ENCODE results near the gene CA11. TPM values are rescaled to one million over a fixed set of nuclear protein-coding genes. Genes with fewer than 3 reads are reported as not detected.

CA11 gene
- total RNA-seq, 1 experiment from 2014 or later, result 2.4 TPM

- DNase-seq (ENCODE audit: low read depth), result no peak
Observed at GRCh38 chr19:48614436-48615230, 31.4 kb downstream of the CA11 start, which contains the start of gene FAM83E. FAM83E (minus strand) TSS chr19:48615076; CDS start chr19:48613372, 1,704 bp downstream.

DNA sequence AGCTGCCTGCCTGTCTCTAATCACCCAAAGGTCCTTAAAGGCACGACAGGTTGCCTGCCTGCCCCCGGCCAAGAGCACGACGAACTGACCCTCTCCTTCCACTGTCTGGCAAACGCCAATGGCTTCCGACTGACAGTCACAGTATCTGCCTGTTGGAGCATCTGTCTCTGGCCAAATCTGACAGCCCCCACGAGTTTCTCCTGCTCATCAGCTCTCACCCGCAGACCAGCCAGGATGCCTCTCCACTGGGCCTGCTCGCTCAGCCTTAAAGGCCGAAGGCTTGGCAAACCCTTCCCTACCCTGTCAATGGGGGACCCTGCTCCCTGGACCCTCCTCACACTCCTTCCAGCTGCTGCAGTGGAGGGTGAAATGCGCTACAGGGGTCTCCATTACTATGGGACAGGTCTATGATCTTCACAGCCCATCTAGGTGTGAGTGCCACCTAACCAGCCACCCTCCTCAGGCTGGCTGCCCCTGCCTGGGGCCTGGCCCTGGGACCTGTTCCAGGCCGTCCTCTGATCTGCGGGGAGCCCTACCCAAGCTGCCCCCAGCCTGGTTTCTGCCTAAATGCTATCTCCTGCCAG lies 32.0 kb downstream of the CA11 start:
- DNase-seq (ENCODE audit: low read depth), result no peak

GRCh38 chr19:48613024-48613851 lies 32.7 kb downstream of the CA11 start:
- DNase-seq (ENCODE audit: low read depth), result peak; percentile 77

DNA sequence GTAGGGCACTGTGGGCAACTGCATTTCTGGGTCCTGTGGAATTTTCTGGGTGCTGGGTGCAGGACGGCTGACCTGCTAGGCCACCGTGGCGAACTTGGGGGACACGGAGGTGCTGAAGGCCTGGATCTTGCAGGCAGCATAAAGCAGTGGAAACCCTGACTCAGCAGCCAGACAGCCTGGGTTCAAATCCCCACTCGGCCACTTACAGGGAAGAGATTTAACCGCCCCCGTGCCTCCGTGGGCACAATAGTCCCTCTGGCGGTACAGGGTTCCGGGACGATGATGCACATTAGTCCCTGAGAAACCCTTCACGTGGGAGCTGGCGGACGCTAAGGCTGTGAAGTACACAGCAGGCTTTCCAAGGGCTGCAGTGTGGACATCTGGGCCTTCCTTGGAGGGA lies 34.1 kb downstream of the CA11 start:
- DNase-seq (ENCODE audit: low read depth), result no peak

GRCh38 chr19:48609571-48610108 lies 36.3 kb downstream of the CA11 start:
- DNase-seq (ENCODE audit: low read depth), result no peak

- DNase-seq (ENCODE audit: low read depth), result no peak
Observed at GRCh38 chr19:48608798-48609263, 37.2 kb downstream of the CA11 start.

DNA sequence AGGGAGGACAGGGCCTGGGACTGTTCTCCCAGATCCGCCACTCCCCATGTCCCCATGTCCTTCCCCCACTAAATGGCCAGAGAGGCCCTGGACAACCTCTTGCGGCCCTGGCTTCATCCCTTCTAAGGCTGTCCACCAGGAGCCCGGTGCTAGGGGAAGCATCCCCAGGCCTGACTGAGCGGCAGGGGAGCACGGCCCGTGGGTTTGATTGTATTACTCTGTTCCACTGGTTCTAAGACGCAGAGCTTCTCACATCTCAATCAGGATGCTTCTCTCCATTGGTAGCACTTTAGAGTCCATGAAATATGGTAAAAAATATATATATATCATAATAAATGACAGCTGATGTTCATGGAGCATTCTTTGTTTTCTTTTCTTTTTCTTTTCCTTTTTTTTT lies 38.6 kb downstream of the CA11 start:
- DNase-seq (ENCODE audit: low read depth), result no peak

GRCh38 chr19:48606463-48607358 lies 39.3 kb downstream of the CA11 start, which contains the start of gene SPACA4:
SPACA4 (plus strand) TSS chr19:48606742; CDS start chr19:48606979, 237 bp downstream.
- DNase-seq (ENCODE audit: low read depth), result no peak

GRCh38 chr19:48603850-48604249 lies 42.1 kb downstream of the CA11 start:
- no peak for DNase-seq (ENCODE audit: low read depth)

DNA sequence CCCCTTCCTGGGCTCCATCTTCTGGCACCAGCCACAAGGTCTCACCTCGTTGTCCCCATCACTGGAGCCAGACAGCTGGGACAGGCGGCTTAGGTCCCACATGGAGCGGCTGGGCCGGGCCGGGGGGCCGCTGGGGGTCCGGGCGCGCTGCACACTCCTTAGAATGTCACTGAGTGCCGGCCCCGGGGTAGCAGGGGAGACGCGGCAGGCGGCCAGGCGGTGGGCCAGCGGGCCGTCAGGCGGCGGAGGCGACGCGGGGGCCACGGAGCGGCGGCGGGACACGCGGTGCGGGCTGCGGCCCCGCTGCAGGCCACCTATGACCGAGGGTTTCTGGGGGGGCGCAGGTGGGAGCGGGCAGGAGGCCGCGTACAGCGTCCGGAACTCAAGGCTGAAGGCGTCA lies 42.5 kb downstream of the CA11 start:
- DNase-seq (ENCODE audit: low read depth), result no peak

- DNase-seq (ENCODE audit: low read depth), result no peak
Observed at GRCh38 chr19:48603001-48603400, 43.0 kb downstream of the CA11 start.

GRCh38 chr19:48600679-48601417 lies 45.1 kb downstream of the CA11 start:
- DNase-seq (ENCODE audit: low read depth), result no peak

DNA sequence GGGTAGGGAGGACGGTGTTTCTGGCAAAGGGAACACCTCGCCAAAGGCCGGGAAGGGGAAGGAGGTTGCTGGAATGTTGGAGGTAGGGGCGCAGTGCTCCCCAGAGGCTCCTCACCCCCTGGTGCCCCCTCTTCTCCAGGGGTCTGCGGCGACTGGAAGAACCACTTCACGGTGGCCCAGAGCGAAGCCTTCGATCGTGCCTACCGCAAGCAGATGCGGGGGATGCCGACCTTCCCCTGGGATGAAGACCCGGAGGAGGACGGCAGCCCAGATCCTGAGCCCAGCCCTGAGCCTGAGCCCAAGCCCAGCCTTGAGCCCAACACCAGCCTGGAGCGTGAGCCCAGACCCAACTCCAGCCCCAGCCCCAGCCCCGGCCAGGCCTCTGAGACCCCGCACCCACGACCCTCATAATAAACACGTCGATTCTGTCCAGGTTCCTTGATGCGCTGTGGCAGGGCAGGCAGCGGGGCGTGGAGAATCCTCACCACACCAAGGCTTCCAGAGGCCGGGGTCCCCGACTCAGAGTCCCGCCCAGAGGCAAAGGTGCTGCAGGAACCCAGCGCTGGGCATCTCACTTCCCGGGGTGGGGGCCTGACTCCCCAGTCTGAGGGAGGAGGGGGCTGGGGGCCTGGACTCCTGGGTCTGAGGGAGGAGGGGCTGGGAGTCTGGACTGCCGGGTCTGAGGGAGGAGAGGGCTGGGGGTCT lies 46.8 kb downstream of the CA11 start:
- DNase-seq (ENCODE audit: low read depth), result no peak

DNA sequence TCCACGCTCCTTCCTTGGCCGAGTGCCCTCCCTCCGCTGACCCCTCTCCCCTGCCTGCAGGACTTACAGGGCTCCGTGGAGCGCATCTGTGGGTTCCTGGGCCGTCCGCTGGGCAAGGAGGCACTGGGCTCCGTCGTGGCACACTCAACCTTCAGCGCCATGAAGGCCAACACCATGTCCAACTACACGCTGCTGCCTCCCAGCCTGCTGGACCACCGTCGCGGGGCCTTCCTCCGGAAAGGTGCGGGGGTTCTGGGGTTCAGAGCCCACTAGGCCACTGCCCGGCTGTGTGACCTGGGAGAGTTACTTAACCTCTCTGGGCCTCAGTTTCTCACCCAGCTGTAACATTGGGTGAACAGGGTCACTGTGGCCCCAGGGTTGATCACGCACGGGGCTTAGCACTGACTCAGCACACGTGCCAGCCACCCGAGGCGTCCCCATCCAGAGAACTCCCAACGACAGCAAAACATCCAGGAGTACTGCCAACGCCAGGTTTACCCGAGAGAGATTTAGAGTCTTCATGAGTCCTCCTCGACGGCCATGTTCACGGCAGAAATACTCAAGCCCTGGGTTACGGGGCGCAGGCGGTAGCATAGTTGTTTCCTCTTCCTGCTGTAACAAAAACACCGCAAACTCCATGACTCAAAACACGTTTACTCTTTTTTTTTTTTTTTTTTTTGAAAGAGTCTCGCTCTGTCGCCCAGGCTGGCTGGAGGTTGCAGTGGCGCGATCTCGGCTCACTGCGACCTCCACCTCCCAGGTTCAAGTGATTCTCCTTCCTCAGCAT lies 49.1 kb downstream of the CA11 start:
- DNase-seq (ENCODE audit: low read depth), result no peak

DNA sequence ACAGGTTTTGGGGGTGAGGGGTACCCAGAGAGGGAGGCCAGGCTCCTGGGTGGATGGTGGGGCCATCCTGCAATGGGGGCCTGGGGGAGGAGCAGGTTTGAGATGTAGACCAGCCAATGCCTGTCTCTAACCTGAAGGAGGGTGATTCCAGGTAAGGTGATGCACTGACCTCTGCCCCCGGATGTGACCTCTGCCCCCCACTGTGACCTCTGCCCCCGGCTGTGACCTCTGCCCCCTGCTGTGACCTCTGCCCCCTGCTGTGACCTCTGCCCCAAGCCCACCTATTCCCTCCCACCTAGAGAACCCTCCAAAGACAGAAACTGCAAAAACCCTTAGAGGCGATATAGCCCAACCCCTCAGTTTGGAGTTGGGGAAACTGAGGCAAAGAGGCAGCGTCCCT lies 49.8 kb downstream of the CA11 start:
- DNase-seq (ENCODE audit: low read depth), result no peak

DNA sequence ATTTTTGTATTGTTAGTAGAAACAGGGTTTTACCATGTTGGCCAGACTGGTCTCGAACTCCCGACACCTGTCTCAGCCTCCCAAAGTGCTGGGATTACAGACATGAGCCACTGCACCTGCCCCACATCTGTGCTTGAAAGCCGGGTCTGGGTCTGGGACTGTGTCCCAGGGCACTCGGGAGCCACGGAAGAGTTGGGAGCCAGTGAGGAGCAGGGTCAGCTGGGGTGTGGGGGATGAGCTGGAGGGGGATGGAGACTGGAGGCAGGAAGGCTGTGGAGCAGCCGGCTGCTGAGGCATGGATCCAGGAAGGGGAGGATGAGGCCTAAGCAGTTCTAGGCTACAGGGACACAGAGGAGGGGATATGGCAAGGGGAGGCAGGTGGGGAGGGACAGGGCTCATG lies 50.2 kb downstream of the CA11 start:
- DNase-seq (ENCODE audit: low read depth), result no peak

GRCh38 chr19:48595171-48595570 lies 50.8 kb downstream of the CA11 start:
- DNase-seq (ENCODE audit: low read depth), result no peak

DNA sequence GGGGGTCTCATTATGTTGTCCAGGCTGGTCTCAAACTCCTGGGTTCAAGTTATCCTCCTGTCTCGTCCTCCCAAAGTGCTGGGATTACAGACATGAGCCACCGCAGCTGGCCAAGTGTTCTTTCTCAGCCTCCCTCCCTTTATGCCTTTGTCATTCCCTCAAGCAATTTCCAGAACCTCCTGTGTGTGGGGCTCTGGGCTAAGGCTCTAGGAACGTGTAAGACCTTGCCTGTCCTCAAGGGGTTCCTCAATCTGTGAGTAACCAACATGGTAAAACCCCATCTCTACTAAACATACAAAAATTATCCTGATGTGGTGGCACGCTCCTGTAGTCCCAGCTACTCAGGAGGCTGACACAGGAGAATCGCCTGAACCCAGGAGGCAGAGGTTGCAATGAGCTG lies 55.0 kb downstream of the CA11 start:
- DNase-seq (ENCODE audit: low read depth), result peak; percentile 24
